GM18873 (cell line): ENCODE data around the gene FAM240A.
"Not testable (repeated sequence)": the region's sequence is repeated elsewhere in the genome, so short reads cannot be mapped to it uniquely, and the experiment has no call there.

Experiments
- ATAC-seq: cut with Tn5 transposase; IDR thresholded peaks from one replicate; pipeline ENCODE4 v1.9.1; 2021; ENCODE audit warnings: mild to moderate bottlenecking, moderate library complexity, moderate number of reproducible peaks; ENCODE audit not compliant: unreplicated experiment, low FRiP score

Gene FAM240A

DNA sequence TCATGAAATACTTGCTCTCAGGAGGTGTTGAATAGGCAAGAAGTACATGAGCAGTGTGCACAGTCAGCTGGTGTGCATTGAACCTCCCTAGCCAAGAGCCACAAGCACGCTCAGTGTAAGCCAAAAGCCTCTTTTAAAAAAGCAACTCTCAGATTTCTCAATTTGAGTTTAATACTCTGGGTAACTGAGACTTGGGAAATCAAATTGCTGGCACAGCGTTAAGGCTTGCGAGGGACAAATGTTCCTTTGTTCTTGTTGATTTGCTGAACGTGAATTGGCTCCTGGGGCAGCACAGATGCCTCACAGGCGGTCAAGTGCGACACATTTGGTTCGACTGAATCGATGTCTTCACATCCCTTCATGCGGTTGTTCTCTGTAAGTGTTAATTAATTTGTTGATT is at the start of gene FAM240A:
Gene FAM240A (plus strand): TSS at position 202 of the 400 bp plus-strand sequence. CDS start 159 bp downstream, at position 361.
- ATAC-seq: no peak

DNA sequence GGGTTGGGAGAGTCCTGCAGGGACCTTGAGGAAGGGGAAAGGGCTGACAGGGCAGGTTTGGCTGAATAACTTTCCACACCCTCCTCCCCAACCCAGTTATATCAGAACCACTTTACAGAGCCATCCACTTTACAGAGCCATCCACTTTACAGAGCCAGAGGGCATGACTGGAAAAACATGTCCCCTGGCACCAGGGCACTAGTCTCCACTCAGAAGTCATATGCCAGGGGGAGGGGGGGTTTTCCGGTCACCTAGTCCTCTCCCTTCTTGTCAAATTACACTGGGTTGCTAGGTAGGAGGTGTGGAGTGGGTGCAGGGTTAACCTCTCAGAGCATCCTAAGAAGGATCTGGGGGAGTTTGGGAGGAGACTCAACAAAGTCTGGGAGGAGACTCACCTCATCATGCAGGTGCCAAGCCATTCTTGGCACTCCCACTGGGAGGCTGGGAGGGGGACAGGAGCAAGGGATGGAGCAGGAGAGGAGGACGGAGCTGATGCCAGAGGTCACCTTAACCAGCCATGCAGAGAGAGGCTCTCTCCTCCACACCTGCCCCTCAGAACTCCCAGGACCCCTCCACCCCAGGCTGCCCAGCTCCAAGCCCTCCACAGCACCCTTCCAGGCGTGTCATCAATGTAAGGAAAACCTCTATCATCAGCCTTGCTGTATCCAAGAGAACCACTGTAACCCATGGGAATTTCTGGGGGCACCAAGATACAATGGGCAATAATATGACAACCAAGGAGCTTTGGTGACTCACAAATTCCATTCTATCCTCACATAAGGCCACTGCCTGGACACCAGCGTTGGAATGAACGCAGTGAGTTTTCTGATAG is 47.9 kb upstream of the FAM240A start:
- no peak for ATAC-seq

DNA sequence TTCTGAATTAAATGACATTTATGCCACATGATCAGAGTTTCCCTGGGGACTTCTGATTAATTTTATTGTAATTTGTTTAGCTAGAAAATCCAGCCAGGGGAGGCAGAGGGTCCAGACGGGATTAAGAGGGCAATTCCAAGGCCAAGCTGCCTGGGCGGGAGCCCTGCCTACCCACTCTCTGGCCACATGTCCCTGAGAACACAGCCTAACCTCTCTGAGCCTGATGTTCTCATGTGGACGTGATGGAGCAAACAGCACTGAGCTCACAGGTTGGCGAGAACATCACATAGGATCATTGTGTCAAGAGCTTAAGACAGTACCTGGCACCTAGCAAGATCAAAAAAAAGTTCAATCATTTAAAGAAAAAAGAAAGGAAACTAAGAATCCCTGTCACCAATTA is 47.2 kb upstream of the FAM240A start:
- no peak for ATAC-seq

DNA sequence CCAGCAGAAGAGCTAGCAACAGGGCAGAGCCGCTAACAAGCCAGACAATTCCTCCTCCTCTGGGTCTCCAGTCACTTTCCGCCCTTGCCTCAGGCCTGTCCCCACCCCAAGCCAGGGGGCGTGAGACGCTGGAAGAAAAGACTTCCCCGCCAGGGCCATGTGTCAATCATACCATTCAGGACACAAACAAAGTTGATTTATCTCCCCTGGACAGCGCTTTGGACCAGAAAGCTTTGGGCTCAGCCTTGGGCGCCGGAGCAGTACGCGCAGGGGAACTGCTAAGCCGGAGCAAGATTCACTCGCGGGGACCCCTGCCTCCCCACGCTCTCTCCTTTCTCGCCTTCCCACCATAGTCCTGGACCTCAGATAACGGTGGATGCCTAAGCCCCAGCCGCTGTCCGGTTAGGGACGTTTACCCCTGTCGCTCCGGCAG is 46.7 kb upstream of the FAM240A start:
- ATAC-seq: no peak

DNA sequence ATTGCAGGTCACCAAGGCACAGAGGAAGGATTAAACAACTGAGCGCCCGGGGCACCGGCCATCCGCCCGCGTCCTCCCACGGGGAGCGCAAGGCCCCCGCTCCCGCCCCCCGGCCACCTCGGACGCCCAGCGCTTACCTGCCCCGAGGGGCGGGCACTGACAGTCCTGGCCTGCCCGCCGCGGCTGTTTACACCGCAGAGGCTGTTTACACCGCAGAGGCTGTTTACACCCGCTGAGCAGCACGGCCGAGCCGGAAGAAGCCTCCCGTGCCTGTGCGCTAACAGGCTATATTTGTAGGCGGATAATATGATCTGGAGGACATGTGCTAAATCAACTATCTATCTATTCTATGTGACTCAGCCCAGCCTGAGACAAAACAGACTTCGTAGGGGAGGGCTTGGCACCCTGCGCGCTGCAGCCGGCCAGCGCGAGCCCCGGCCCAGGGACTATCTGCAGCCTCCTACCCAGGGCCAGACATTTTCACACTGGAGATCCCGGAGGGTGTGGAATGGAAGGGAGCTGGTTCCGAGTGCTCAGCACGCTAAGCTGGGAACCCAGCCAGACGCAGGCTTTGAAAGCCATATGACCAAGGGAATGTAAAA is 46.2 kb upstream of the FAM240A start, which contains the start of gene LRRC2:
Gene LRRC2 (minus strand): TSS at position 263 of the 602 bp plus-strand sequence. CDS start 14,711 bp downstream, outside the sequence.
- no peak for ATAC-seq

DNA sequence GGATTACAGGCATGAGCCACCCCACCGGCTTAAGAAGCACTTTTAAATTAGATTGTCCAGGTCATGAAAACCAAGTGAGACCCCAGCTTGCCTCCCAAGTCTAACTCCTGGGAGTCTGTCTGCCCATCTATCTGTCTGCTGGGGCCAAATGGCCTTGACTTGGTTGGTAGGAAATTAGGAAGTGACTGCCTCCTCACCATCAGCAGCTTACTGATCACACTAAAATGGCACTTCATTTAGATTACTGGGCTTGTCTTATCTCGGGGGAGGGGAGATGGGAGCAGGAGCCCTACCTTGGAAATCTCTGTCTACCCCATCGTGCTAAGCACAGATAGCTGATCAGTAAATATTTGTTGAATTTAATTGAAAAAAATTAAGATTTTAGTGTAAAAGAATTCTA is 40.6 kb upstream of the FAM240A start:
- ATAC-seq: no peak

DNA sequence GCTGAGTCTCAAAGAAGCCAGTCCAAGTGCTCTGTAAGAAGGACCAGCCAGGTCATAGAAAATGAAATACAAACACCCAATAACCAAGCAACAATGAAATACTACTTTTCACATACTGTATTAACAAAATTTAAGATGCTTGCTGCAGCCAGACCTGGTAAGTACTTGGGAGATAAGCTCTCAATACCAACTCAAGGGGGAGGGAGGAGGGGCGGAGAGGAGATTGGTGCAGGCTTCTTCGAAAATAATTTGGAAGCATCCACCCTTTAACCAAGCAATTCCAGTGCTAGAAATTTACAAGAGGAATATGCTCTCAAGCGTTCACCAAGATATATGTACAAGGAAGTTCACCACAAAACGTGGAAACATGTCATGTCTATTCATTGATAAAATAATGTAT is 38.6 kb upstream of the FAM240A start:
- ATAC-seq: no peak

DNA sequence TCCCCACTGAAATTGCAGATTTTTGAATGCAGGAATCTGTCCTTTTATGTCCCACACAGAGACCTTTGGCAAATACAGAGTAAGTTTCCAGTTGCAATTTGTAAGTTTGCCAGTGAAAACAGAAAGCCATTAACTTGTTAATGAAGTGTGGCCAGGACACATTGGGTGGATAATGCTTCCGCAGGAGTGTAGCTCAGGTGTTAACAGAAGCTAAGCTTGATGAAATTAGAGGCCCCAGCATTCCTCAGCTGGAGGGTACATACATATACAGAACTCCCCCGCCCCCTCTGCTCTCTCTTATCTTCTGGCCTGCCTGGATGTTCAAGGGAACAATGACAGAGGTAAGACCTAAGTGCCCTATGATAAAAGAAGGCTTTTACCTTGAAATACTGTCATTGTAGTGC is 38.1 kb upstream of the FAM240A start:
- no peak for ATAC-seq

DNA sequence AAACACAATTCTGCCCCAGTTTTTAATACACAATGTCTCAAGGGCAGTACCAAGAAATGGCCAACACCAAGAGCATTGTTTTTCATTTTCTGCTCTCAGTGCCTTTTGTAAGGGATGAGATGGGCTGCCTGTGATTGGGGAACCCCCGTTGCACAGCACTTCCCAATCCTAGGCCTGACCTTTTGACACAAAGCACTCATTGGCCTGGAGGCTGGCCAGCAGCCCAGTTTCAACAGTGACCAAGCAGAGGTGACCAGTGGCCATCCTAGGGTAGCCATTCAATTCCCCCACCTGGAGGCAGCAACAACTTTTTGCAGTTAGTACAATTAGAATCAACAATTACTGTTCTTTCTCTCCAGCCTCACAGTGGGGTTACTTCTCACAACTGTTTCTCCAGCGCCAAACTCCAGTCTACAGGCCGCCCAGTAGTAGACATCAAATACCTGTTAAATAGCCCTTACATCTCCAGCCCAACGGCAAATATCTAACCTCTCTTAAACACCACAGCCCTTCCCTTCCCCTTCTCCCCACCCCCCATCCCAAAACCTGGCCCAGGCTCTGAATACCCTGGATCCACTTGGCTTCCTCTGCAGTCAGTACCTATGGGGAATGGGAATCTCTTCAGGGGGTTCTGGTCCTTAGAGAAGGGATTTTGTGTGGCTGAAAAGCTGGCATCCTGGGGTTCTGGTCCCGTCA is 37.3 kb upstream of the FAM240A start:
- ATAC-seq: no peak

DNA sequence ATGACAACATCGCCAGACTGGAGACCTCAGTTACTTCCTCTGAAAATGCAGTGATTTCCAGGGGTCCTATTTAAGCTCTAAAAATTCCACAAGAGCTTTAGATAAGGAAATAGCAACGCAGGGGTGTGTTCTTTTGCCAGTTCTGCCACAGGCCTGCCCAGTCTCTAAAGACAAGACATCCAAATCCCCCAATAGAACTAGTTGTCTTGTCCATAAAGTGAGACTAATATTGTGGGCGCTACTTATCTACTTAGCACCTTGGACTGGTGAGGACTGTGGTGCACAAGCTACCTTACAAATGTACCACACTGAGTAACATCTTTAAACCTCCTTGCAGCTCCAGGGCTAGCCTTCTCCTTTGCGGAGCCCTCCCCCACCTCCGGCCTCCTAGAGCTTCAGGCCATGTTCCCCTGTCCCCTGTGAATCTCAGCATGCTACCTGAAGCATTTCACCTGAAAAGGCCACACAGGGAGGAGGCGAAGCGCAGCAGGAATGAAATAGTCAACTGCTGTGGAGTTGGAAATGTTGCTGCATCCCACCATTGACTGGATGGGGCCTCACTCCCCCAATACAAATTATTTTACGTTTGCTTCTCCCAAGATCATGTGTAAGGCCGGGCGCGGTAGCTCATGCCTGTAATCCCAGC is 36.6 kb upstream of the FAM240A start:
- ATAC-seq: no peak

DNA sequence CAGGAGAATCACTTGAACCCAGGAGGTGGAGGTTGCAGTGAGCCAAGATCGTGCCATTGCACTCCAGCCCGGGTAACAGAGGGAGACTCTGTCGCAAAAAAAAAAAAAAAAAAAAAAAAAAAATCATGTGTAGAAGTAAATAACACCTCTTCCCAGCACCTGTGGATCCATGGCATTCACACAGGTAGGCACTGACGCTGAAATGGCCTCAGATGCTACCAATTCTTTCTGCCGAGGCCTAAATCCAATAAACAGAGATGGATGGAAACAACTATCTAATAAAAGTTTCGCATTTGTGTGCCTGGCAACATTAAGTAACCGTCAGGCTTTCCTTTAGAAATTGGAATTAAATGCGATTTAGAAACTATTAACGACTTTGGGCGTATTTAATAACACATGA is 35.9 kb upstream of the FAM240A start:
- ATAC-seq: no peak

DNA sequence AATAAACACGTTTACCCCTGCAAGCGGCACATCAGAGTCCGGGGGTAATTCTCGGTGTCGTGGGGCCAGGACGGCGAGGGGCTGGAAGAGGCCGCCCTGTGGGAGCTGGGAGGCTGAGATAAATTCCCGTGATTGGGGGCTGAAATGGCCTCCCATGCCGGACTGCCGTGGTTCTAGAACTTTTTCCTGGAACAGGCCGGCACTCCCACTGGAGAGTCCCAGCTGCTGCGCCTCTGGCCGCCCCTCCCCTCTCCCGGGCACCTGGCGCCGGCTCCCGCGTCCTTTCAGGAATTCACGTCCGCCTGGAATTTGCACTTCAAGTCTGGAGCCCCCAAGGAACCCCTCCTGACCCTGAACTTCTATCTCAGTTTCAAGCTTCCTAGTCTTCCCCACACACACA is 35.4 kb upstream of the FAM240A start:
- ATAC-seq: no peak

DNA sequence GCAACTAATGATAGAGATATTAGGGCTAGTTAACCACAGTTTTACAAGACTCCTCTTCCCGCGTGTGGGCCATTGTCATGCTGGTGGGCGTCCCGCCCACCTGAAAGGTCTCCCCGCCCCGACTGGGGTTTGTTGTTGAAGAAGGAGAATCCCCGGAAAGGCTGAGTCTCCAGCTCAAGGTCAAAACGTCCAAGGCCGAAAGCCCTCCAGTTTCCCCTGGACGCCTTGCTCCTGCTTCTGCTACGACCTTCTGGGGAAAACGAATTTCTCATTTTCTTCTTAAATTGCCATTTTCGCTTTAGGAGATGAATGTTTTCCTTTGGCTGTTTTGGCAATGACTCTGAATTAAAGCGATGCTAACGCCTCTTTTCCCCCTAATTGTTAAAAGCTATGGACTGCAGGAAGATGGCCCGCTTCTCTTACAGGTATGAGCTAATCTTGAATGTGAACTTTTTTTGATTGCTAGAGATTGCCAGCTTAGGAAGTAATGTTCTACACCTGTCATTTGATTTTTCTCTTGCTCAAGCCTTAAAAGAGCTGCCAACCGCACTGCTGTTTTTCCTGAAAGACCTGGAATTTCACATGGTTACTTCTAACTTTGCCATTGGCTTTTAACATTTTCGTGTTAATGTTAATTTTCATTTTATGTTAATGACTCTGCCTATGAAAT is 34.6 kb upstream of the FAM240A start:
- not testable (repeated sequence) for ATAC-seq

DNA sequence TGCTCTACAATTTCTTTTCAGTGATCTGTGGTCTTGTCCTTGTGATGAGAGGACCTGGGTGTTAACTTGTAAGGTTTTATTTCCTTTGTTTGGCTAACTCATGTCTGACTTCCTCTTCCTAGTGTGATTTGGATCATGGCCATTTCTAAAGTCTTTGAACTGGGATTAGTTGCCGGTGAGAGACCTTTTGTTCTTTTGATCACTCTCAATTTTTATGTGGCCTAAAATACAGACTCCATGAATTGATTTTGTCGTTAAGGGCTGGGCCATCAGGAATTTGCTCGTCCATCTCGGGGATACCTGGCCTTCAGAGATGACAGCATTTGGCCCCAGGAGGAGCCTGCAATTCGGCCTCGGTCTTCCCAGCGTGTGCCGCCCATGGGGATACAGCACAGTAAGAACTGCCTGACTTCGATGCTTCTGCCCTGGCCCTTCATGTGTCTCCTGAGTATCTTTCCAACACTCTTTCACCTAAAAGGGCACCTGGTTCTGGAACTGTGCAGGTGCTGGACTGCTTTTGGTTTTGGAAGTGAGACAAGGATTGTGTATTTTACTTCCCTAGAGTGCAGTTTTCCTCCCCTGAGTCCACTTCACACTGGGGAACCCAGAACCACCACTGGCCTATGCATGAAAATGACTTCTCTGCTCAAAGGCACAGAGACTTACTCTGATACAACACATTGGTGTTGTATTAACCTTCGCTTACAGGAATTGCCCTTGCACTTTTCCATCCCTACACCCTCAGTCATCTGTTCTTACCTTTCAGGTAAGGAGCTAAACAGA is 33.2 kb upstream of the FAM240A start:
- no peak for ATAC-seq

DNA sequence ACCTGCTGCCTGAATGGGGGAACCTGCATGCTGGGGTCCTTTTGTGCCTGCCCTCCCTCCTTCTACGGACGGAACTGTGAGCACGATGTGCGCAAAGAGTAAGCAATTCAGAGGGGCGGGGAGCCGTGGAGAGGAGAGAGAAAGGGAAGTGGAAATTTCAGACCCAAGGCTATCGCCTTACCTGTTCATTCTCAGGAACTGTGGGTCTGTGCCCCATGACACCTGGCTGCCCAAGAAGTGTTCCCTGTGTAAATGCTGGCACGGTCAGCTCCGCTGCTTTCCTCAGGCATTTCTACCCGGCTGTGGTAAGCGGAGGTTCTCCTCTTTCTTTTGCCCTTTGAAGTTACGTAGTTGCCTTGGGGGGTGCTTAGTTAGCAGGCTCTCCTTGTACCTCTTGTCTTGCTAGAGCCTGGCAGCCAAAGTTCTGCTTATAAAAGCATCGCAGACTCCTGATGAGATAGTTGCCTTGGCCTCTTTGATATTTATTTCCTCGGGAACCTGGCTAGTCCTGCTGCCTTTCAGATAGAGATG is 32.5 kb upstream of the FAM240A start:
- ATAC-seq: no peak

DNA sequence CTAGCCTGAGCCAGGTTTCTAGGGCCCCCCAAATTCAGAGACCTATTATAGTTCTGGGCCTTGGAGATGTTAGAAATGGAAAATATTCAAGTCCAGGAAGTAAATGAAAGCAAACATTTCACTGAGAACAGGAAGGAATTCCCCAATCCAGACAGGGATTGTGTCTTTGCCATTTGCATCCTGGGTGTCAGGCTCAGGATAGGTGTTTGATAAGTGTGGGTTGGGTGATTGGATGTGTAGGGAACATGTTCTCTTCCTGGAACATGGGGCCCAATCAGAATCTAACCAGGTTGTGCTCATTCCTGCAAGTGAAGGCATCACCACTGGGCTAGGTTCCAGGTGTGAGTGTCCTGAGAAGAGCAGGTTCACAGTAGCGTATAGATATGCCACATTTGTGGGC is 31.6 kb upstream of the FAM240A start:
- no peak for ATAC-seq

DNA sequence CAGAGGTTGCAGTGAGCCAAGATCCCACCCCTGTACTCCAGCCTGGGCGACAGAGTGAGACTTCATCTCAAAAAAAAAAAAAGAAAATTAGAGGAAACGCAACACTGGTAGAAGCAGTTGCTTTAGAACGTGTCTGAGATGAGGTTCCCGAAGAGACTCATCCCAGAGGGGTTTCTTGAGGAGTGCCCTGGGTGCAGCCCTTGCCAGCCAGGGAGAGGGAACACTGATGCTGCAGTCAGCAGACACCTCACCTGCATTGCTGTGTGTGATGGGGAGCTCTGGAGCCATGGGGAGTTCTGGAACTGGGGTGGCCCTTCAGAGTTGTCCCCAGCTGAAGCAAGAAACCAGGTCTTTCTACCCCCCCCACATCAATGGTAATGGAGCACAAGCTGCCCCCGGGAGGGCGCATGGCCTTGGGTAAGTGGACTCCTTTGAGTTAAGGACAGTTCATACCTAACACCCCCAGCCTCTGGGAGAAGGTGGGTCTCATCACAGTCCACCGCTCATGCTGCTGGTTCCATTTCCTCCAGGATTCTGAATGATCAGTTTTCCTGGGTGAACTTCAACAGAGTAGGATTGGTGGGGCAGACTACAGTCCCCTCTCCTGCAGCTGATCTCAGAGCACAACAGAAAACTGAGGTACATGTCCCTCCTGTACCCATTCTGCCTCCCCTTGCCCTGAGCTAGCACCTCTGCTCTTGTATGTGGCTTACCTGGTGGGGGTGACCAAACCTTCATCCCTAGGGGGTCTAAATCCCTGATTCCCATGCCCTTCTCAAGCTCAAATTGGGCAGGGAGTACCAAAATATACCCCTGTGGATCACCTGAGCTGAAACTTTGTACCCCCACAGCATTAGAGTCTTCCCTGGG is 27.5 kb upstream of the FAM240A start:
- no peak for ATAC-seq
